Esophagus mucosa (tissue), 1 donor: Measurements from ENCODE around the gene CLHC1. TPM values are rescaled to one million over a fixed set of nuclear protein-coding genes. Genes with fewer than 3 reads are reported as not detected.
A peak's percentile ranks its signal among the peaks of the same experiment; 100 is the strongest.

ENCODE experiments used
- ATAC-seq: fragments of 200-7000 bp; cut with Tn5 transposase; one replicate; pipeline ENCODE4 v1.9.1; 2020
- total RNA-seq: library from RNA; stranded (reverse); gene quantifications from one replicate; pipeline ENCODE4 v1.2.4, GENCODE V29; 2023
- donor health status: DM: yes; HTN: yes; CAD: no.

The CLHC1 gene
- total RNA-seq, 1 donor from 2014 or later: 5.3 TPM

DNA sequence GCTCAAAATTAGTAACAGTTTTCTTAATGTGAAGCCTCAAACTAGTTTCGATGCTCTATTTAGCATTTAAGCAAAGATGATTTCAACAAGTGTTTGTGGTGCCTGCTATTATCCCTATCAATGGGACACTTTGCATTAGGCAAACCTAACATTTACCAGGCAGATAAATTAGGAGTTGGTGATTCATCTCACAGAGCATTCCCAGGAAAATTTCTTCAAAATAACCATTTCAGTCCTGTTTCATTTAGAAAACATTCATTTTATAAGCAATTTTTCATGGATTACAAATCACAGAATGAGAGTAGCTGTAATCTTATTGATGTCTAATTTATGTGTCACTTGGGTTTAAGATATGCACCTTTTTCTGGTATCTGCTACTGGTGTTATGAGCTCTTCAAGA is 62.7 kb downstream of the CLHC1 start:
- no peak for ATAC-seq

- peak; percentile 72 for ATAC-seq
Measured at GRCh38 chr2:55168221-55169154, 63.6 kb downstream of the CLHC1 start.

GRCh38 chr2:55165626-55166025 is 66.5 kb downstream of the CLHC1 start:
- ATAC-seq: no peak

- no peak for ATAC-seq
Measured at GRCh38 chr2:55164534-55165480, 67.3 kb downstream of the CLHC1 start.

DNA sequence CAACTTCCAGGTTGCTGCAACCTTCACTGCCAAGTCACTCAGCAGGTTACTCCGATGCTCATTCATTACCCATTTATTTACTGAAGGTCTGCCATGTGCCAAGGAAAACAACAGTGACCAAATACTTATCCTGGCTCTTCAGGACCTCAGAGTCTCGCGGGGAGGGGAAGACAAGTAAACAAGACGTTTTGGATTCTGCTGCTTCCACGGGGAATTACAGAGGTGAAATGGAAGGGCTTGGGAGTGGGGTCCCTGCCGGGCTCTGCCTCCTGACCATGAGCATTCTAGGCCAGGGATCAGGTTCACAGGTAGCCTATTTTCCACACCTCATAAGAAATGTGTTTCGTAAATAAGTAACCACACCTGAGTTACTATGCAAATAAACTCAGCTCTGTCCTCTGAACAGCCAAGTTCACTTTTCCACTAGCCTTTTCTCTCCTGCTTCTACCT is 68.1 kb downstream of the CLHC1 start:
- no peak for ATAC-seq

- no peak for ATAC-seq
Measured at GRCh38 chr2:55163274-55163721, 68.8 kb downstream of the CLHC1 start.

- ATAC-seq: no peak
Measured at GRCh38 chr2:55162284-55163006, 69.6 kb downstream of the CLHC1 start.

DNA sequence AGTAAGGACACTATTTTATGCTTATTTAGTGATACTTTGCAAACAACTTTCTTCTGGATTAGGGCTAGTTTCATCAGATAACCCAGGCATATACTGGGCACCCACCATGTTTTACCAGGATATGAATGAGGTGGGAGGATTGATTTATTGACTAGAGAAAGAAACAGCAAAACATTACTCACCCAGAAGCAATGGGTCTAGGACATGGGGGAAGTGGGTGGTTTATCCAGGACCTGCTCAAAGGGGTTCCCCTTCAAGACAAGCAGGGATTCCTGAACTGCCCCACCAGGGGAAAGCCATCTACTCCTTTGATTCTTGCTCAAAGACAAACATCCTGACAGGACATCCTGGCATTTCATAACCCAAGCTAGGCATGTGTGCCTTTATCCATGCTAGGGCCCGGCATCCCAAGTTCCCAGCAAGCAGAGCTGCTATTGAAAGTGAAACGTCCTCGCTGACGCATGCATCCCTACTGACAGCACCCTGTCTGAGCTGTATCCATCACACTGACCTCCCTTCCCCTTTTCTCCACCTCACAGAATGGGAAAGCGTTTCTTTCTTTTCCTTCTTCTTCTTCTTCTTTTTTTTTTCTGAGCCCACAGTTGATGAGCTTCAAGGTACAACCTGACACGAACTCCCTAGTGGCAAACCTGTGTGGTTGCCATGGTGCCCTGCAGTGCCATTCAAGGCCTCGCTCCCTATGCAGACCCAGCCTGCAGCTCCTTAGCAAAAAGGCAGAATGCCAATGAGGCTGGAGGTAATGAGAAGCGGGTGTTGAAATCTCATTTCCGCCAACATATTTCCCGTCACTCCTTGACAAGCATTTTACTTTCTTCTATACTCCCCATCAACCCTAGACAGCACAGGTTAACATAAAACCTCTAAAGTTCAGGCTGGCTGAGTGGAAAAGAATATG is 70.5 kb downstream of the CLHC1 start:
- no peak for ATAC-seq

DNA sequence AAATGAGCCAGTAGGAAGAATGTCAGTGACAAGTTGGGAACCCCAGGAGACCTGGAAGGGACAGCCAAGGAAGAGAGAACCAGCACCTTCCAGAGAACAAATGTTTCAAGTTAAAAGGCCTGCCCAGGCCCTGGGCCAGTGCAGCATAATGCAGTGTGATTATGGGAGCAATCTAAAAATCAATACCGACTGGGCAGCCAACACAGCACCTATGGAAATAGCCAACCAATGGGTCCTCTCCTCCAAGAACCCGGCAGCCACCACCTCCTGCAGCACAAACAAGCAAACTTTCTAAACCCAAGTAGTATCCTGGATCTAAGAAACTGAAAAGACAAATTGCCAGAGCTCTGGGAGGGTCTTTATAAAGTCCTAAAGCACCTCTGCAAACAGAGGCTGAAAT is 71.7 kb downstream of the CLHC1 start:
- ATAC-seq: no peak

DNA sequence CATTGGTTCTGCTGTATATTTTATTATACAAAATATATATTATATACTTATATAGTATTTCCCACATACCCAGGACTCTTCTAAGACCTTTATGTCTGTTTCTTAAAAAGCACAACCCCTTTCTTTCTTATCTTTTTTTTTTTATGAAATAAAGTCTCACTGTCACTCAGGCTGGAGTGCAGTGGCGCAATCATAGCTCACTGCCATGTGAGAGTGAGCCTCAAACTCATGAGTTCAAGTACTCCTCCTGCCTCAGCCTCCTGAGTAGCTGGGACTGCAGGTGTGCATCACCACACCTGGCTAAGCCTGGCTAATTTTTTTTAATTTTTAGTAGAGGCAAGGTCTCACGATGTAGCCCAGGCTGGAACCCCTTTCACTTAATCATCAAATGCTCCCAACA is 72.3 kb downstream of the CLHC1 start:
- ATAC-seq: no peak

GRCh38 chr2:55159037-55159651 is 72.9 kb downstream of the CLHC1 start:
- ATAC-seq: peak; percentile 18

DNA sequence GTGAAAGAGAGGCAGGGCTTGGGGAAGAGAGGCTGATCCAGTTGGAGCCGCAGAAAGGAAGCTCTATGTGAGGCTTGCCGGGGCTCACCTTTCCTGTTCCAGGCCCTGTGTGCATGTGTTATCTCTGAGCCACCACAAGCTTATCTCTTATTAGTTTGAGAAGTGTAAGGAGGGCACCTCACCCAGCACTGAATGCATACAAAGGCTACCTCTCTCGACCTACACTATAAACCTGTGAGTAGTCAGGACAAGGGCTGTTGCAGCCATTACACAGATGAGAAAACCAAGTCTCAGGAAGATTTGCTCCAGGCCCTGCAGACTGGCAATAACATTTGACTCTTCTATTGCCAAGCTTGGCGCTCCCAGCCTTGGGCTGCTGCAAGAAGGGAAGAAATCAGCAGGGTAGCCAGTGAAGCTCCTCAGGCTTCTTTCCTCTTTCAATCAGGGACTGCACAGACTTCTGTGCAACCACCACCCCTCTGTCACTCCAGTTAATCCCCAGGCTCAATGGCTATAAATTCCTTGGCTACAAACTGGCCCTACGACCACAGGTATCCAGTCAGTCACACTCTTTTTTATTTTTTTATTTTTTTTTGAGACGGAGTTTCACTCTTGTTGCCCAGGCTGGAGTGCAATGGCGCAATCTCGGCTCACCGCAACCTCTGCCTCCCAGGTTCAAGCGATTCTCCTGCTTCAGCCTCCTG is 73.8 kb downstream of the CLHC1 start:
- no peak for ATAC-seq

DNA sequence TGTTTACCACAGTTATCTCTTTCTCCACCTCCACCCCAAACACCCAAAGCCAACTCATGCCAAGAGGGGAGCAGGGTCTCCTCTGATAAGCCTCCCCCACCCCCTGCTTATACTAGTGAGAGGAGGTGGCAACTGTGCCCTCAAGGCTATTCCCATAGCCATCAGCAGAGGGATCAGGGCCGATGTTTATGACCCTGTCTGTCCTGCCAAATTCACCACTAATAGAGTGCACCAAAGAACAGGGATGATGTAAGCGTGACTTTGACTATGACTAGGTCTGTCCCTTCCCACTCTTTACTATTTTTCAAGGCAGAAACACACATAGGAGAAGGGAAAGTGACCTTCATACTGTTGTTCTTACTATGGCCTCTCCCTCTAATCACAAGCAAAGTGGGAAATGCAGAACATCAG is 74.6 kb downstream of the CLHC1 start:
- ATAC-seq: peak; percentile 6

DNA sequence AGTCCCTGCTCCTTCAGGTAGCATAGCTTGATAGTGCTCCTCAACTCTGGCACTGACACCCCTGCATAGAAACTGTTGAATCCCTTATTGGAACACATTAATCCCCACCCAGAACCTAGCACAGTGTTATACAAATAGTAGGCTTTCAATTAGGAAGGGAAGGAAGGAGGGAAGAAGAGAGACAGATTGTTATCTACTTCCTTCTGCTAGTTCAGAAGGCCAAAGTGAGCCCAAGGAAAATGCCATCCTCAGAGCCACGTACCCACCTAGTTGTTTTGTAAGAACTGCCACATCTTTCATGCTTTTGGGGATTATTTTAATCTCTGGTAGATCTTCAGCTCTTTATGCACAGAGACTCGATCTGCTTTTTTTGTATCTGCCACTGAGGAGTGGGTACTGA is 75.1 kb downstream of the CLHC1 start:
- ATAC-seq: no peak

GRCh38 chr2:55156326-55156725 is 75.8 kb downstream of the CLHC1 start:
- no peak for ATAC-seq

GRCh38 chr2:55155764-55156281 is 76.3 kb downstream of the CLHC1 start:
- peak; percentile 34 for ATAC-seq

GRCh38 chr2:55155206-55155605 is 76.9 kb downstream of the CLHC1 start:
- no peak for ATAC-seq

DNA sequence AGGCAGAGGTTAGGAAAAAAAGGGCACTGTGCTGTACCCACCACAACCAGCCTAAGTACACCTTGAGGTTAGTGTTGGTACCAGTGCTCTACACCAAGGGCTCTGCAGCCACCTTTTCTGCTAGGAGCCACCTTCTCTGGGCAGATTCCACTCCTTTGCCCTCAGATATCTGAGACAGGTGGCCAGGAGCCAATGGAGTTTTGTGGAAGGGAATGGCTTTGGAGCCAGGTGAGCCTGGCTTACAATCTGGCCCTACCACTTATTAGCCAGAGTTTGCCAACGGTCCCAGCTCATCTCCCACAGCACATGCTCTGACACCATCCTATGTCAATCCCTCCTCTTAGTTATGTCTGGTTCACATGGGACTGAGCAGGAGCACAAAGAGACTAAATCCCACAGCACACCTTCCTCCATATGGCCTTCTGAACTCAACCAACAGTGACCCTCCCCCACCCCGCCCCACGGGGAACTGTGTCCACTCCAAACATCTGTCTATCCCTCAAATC is 77.5 kb downstream of the CLHC1 start:
- peak; percentile 76 for ATAC-seq

- ATAC-seq: peak; percentile 74
Measured at GRCh38 chr2:55153584-55154299, 78.4 kb downstream of the CLHC1 start.
